Stimulated activated CD4-positive, alpha-beta T cell treated with anti-CD3 and anti-CD28 coated beads, Interleukin-1b, Interleukin-23, amount 100 ng/mL, for 4 hours (primary cell): ENCODE results near the gene LIFR.
A peak's percentile ranks its signal among the peaks of the same experiment; 100 is the strongest.

Experiments used
- DNase-seq, 2 donors: peaks; one replicate each; pipeline ENCODE4 v3.0.0-alpha.2; 2020; ENCODE audit warnings: low read depth in 2 of 2

Gene LIFR

DNA sequence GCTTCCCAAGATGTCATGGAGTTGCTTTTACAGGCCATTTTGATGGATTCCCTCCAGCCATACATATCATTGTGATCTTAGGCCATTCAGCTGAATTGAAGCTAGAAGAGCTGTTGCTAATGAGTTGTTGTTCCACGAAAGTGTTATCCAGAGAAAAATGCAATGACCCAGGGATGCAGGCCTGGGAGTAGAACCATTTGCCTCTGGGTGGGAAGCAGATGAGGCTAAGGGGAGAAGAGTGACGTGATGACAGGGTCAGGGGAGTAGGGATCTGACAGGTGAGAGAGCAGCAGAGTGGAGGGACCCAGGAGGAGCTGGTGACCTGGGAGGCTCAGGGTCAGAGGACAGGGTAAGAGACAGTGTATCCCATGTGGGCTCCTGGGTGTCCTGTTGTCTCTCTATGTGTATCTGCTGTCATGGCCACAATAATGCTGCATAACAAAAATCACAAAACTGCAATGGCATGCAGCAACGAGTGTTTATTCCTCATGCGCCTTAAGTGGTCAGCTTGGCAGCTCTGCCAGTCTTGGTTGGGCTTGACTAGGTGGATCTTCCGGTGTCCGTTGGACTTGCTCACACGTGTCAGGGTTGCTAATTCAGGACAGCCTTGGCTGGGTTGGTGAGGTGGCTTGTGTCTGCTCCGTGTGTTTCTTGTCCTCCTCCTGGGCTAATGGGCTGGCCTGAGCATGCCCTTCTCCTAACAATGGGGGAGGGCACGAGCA, 90.6 kb downstream of the LIFR start:
- no peak for DNase-seq

DNA sequence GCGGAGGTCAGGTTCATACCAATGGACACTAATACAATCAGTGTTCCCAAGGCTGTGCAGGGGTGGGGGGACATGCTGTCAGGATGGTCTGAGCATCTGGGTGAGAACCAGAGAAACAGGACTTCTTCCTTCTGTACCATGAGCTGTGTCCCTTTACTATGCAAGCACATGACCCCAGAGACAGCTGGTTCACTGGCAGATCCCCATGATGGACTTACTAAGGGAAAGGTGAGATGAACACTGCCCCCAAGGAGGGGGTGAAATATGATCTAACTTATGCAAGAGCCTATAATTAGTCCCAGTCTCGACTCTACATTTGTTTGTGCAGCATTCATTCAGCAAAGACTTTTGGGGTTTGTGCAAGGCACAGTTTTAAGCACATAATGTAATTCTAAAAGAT, 91.4 kb downstream of the LIFR start:
- DNase-seq: no peak

DNA sequence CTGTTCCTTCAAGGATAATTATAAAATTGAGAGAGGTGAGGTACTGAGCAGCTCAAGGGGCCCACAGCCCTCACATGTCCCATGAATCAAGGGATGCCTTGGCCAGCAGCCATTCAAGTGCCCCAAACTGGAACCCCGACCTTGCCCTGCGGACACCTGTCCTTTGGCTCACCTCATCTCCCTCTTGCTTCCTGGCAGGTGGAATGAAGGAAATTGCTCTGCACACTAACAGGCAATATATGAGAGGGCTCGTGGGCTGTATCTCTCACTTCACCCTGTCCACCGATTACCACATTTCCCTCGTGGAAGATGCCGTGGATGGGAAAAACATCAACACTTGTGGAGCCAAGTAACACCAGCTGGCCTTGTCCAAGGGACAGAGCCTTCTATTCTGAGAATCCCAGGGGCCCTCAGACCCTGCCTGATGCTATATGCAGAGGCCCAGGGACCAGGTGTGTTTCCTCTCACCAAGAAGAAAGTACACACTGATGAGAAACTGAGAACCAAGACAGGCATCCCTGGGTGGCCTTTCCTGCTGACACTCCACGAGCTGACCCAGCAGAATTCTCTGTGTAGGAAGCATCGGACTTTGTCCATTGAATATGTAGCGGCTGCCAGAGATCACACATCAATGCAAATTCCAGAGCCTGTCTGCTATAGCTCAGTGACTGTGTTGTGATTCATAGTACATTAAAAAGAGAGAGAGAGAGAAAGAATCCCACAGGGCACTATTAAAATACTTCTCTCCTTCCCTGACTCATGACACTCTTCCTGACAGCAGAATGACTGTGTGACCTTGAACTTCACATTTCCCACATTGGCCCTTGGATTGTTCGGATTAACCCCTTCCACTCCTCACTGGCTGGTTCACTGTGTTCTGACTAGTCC, 92.6 kb downstream of the LIFR start:
- no peak for DNase-seq

DNA sequence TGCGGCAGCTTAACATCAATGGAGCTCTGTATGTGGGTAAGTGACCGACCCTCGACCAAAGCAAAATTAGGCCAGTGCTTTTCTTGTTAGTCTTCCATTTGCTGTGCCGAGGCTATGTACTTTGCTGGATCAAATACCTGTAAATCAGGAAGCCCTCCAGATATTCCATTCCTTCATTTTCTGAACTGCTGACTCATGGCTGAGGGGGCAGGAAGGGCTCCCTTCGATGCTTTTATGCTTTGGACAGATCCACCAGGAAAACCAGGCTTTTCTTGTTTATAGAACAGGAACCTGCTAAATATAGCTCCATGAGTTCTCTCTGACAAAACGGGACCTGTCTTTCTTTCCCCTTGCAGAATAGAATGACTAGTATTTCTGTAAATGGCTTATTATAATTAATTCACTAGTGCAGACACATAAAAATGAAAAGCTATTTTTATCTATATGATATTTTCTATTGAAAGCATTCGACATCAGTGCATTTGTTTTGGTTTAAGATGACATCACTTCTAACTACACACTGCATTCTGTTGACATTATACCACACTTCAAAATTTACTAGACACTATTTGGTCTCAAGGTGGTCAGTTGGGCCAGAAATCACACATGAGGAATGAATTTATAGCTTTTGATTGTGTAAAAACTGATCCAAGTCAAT, 93.3 kb downstream of the LIFR start:
- no peak for DNase-seq

DNA sequence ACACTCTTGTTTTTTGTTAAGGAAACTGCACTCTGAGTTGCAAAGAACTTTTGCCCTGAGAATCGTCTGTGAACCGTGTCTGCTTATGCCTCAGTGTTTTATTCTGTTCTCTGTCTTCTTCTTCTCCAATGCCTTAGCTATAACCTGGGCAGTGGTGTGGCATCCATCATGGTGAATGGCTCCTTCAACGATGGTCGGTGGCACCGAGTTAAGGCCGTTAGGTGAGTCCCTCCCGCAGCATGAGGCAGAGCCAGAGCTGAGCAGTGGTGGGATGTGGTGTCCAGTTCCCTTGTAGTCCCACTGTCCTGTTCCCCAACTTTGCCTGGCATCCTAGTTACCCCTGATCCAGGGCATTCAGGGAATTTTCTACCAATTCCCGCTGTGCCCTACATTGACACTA, 98.3 kb downstream of the LIFR start:
- no peak for DNase-seq

DNA sequence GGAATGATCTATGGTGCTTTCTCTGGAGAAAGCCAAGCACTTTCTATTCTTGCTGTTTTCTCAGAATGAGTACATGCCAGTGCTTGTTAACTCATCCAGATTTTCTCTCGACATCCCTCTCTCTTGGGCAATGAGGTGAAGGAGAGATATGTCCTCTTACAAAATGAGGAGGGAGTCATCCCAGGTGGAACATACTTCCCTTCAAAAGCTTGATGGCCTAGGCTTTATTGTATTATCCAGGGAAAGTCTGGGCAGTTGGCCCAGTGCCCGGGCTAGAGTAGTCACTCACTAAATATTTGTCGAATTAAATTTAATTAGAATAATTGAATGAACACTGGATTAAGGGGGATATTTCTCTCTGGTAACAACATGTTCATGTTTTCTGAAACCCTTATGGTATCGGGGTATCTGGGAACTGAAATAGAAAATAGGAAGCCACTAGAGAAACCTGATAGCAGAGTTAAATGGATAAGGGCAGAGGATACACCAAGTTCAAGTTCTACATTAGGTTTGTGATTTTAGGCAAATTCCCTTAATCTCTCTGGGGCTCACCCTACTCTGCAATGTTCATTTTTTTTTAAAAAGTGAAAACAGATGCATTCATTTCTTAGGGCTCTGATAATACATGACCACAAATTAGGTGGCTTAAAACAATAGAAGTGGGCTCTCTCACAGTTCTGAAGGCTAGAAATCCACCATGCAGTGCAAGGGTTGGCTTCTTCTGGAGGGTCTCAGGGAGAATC, 99.6 kb downstream of the LIFR start:
- no peak for DNase-seq

DNA sequence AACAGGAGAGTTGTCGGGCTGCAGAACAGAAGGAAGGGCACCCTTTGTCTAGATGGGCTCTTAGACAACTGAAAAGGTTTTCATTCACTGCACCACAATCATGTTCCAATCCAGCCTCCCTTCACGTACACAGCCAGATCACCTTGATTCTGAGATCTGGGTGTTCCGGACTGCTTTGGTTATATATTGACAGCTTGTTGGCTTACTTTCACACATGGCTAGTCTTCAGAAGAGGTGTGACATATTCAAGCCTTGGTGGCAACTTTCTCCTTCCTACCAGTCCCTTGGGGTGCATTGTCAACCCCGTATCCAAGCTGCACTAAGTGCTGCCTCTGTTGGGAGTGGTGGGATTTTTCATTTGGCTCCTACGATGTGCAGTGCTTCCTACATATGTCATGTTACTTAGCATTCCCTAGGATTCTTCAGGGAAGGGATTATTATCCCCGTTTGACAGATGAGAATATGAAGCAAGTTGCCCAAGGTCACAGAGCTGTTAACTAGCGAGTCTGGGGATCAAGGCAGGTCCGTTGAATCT, 100.6 kb downstream of the LIFR start:
- no peak for DNase-seq

DNA sequence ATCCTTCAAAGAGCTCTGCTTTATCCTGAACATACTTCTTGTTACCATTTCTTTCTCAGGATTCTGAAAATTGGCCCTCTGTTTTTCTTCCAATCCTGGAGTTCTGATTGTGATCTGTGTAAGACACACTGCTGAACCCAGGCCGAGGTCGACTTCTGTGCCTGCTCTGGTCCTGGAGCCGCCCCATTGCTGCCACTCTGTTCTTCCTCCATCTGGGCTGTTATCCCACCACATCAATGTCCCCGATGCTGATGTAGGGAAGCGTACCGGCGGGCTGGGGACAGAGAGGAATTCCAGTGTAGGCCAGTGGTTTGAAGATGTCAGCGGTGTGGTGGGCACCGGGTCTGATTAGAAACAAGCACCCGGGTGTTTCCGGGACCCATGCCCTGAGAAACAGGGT, 102.5 kb downstream of the LIFR start:
- DNase-seq: no peak

DNA sequence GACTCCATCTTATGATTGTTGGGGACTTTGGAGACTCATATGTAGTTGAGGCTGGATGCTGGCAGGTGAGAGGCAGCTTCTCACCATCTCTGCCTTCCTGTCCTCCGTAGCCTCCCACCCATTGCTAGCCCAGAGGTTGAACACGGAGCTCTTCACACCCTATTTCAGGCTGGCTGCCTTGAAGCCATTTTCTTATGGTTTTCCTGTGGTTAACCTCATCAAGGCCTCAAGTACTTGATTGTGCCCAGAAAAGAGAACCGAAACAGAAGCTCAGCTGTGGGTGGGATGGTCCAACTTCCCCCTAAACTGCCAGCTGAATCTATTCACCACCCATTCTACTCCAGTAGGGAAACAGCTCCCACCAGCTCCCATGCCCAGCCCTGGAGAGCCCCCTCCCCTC, 102.9 kb downstream of the LIFR start:
- peak in 1 of 2 donors; percentile 16 for DNase-seq

DNA sequence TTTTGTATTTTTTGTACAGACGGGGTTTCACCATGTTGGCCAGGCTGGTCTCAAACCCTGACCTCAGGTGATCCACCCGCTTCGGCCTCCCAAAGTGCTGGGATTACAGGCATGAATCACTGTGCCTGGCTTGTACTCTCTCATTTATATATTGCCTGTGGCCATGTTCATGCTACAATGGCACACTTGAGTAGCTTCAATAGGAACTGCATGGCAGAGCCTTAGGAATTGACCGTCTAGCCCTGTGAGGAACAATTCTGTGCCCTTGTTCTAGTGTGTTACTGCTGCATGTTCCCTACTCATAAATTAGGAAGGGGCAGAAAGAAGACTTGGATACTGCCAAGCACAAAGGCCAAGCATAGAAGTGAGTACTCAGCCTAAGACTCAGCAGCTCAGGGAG, 104.2 kb downstream of the LIFR start:
- DNase-seq: no peak

DNA sequence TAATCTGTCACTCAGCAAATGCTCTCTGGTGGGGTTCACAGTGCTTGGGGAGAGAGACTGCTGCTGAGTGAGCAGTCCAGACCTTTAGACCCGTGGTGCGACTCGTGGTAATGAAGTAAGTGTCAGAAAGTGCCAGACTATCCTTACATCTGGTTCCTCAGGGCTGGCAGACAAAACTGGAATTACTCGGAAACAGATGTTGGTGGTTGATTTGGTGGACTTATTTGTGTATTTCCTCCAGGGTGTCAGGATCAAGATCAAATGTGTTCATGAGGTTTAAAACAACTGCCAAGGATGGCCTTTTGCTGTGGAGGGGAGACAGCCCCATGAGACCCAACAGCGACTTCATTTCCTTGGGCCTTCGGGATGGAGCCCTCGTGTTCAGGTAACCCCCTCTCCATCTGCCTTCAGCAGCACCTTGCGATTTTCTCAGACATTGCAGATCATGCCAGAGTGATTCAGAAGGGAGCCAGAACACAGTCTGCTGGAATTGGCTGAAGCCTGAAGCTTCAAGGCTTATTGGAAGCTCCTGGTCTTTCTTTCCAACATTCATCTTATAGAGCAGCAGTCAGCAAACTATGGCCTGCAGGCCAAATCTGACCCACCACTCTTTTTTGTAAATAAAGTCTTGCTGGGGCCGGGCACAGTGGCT, 105.2 kb downstream of the LIFR start:
- DNase-seq: no peak

DNA sequence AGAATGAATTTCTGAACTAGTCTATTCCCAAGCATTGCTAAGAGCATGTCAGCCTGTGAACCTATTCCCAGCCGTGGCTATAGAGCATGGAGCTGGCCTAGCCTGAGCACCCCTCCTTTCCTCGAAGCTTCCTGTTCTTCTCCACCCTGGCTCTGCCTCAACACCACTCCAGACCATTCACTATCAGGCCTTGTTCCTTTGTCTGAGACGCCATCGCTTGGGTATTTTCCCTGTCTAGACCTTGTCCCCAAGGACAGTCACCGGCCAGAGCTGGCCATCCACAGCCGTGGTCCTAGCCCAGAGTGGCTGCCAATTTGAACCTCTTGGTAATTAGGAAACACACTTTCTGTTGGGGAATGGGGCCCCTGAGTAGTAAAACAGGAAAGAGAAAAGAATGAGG, 105.8 kb downstream of the LIFR start:
- DNase-seq: no peak

DNA sequence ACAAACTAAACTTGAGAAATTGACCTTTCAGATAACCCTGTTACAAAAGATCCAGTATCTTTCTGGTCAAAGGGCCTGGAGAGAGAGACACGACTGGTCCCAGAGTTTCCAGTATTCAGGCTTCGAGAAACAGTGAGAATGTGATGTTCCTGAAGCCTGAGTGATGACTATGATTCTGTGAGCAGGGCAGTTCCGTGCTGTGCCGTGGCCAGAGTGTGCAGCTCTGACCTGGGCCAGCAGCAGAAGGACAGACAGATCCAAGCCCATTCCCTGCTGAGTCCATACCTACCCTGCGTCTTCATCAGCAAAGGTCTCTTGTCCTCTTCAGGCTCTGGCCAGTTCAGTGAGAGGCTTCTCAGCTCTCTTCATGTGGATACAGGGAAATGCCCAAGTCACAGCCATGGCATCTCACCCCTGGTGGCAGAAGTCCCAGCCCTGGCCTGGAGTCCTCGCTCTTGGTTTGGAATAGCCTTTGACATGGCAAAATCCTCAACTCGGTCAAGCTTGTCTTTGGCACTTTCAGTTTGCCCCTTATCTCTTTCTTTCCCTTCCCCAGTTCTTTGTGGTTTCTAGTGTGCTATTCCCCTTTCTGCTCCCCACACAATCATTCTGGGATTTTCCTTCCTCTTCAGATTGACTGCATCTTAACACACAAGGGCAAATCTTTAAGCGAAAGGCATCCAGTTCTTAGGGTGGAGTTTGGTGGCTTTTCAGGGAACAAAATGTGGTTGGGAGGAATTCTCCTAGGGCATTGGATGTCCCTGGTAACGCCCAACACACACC, 107.7 kb downstream of the LIFR start:
- no peak for DNase-seq

DNA sequence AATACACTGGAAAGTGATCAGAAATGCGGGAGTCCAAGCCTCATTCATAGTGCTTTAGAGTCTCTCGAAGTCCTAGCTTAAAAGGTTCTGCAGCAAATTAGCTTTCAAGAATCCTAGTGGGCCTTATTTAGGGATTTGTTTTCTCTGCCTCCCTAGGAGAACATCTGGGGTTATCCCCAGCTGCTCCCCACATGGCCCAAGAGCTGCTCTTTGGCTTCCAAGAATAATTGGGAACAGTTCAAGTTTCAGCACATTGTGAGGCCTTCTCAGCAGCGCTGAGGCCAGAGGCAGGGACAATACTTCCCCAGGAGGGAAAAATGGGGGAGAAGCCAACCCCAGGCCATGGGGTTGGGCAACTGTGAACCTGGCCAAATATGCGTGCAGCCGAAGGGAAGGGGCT, 108.7 kb downstream of the LIFR start:
- DNase-seq: no peak

DNA sequence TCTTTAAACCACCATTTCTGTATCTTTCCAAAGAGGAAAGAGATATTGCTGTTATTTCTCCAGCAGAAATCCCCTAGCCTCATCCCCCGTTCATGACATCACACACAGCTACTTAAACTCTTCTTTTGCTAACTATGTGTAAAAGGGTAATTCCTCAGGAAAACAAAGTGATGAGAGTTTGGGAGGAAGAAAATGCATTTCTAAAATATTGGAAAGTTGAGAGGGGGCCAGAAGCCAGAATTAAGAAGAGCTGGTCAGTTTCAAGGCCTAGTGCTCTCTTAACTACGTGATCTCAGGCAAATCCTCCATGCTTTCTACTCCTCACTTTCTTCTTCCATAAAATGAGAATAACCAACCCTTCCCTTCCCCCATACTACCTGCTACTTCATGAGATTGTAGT, 109.4 kb downstream of the LIFR start:
- no peak for DNase-seq

DNA sequence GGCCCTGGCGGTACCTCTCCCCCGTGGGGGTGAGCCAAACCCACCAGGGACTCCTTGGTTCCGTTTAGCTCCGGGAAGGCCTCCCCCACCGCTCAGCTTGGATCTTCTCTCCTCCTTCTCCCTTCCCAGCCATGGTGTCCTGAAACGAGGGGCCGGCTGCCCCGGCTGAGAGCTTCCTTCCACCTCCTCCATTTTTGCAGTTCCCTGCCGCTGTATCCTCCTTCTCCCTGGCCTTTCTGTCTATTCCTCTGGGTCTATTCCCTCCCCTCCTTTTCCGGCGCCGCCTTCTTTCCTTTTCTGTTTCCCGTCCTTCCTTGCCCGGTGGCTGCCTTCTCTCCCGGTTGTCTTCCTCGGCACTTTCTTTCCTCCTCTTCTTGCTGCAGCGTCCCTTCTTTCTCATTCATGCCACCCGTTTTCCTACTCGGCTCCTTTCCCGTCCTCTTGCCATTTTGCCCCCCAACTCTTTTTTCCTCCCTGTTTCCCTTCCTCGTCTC, 110.4 kb downstream of the LIFR start:
- no peak for DNase-seq

DNA sequence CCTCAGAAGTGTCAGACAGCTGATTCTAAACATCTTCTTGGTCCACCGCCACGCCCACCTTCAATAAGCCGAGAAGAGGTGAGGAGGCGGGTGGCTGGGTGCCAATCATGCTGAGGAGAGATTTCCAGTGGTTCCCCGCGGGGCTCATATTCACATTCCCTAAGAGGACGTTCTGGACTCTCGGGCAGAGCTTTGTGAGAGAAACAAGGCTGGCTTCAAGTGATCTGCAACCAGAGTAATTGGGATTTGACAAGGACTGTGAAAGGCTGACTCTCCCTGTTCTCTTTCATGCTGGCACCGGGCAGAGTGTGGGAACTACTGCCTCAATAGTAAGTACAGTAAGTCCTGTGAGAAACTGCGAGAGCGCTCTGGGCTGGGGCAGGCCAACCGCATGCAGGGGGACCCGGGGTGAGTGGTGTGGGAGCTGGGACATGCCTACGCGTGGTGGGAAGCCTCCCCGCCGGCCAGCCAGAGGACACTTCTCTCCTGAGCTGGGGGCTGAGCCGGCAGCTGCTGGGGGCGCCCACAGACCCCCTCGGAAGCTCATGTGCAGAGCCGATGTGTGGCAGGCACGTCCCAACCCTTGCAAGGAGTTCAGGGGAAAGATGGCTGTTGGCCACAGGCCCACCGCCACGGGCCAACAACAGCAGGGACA, 110.9 kb downstream of the LIFR start:
- no peak for DNase-seq

DNA sequence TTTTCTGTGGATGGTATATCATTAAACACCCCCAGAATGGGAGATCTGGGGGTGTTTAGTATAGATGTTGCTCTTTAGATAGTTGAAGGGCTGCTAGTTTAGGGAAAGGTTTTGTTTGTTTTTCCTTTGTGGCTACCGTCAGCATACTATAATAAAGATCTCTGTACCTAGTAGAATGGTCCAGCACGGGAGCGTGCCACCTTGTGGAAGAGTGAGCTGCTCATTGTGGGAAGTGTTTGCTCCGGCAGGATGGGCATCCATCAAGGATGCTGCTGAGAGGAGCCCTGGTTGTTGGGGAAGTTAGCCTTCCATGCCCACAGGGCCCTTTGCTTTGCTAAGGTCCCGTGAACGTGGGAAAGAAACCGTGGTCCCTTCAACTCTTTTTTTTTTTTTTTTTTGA, 113.1 kb downstream of the LIFR start:
- no peak for DNase-seq

DNA sequence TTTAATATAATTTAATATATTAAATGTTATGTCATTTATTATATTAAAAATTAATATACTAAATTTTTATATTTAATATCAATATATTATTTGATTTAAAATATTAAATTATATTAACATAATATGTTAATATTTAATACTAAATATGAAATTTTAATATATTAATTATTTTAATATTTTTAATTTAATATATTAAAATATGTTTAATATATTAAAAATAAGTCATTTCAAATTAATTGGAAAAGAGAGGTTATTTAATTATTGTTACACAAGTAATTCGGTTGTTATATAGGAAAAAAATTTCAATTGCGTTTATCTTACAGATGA, 114.2 kb downstream of the LIFR start:
- no peak for DNase-seq
